GM10266 (cell line): ENCODE data around the gene CD28.

Source experiments
- DNase-seq: peaks from one replicate; pipeline ENCODE4 v3.0.0; 2012; ENCODE audit errors: extremely low spot score
- CTCF ChIP-seq: IDR thresholded peaks from 2 replicates; pipeline ENCODE4 v1.5.1; 2012; ENCODE audit warnings: mild to moderate bottlenecking, low read depth; ENCODE audit not compliant: control insufficient read depth, insufficient read depth; ENCODE audit errors: missing control alignments

Gene CD28

GRCh38 chr2:203713381-203713780 lies 6.9 kb downstream of the CD28 start:
- no peak for DNase-seq
- no peak for TF ChIP-seq CTCF

- TF ChIP-seq CTCF = no peak
Measured at GRCh38 chr2:203714112-203714511, 7.7 kb downstream of the CD28 start.

GRCh38 chr2:203715744-203716143 lies 9.3 kb downstream of the CD28 start:
- DNase-seq = no peak
- TF ChIP-seq CTCF = no peak

More at GRCh38 chr2:203714112-203714511, 7.7 kb downstream of the CD28 start:
- DNase-seq = no peak

GRCh38 chr2:203718087-203718486 lies 11.6 kb downstream of the CD28 start:
- no peak for TF ChIP-seq CTCF
- no peak for DNase-seq

GRCh38 chr2:203719456-203720410 lies 13.3 kb downstream of the CD28 start:
- no peak for TF ChIP-seq CTCF
- DNase-seq = no peak

- TF ChIP-seq CTCF = no peak
- no peak for DNase-seq
Measured at GRCh38 chr2:203720915-203721672, 14.7 kb downstream of the CD28 start.
